Activated naive CD4-positive, alpha-beta T cell treated with anti-CD3 and anti-CD28 coated beads, Interleukin-2, amount 50 U/mL, for 16 hours (primary cell): ENCODE measurements around the gene AATK.

Source experiments
- DNase-seq: peaks from one replicate; pipeline ENCODE4 v3.0.0-alpha.2; 2020

Gene AATK

GRCh38 chr17:81125573-81126081, 40.4 kb downstream of the AATK start:
- DNase-seq = no peak

DNA sequence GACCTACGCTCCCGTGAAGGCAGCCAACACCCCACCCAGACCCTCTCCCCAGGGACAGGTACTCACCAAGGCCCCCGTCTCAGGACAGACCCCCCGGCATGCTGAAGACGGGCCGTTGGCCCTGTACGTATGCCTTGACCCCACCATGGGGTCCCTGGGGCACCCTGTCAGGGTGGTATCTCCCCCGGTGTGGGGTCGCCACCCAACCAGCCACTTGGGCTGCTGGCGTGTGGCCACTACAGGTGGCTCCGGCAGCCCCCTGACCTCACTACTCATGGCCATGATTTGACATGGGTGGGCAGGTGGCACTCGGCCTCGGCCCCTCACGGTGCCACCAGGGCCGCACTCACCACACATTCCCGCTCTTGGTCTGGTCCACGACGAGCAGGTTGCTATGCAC, 41.6 kb downstream of the AATK start:
- DNase-seq = no peak

GRCh38 chr17:81123052-81124048, 42.7 kb downstream of the AATK start:
- DNase-seq = no peak

GRCh38 chr17:81121841-81122733, 43.9 kb downstream of the AATK start:
- DNase-seq = no peak

GRCh38 chr17:81120695-81121621, 45.1 kb downstream of the AATK start:
- no peak for DNase-seq

DNA sequence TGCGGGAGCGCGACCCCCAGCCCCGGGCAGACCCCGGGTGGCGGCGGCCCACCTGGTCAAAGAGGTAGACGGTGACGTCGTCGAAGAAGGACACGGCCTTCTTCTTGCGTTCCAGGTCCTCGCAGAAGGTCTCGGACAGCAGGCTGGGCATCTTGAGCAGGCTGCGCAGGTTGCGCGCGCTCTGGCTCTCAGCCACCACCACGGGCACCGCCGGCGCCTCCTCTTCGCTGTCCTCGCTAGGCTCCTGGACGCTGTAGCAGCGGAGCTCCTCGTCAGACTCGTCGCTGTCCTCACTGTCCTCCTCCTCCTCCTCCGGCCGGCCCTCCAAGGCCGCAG, 45.9 kb downstream of the AATK start:
- no peak for DNase-seq

- peak; percentile 83 for DNase-seq
These were observed 46.5 kb downstream of the AATK start for GRCh38 chr17:81119223-81120148.

DNA sequence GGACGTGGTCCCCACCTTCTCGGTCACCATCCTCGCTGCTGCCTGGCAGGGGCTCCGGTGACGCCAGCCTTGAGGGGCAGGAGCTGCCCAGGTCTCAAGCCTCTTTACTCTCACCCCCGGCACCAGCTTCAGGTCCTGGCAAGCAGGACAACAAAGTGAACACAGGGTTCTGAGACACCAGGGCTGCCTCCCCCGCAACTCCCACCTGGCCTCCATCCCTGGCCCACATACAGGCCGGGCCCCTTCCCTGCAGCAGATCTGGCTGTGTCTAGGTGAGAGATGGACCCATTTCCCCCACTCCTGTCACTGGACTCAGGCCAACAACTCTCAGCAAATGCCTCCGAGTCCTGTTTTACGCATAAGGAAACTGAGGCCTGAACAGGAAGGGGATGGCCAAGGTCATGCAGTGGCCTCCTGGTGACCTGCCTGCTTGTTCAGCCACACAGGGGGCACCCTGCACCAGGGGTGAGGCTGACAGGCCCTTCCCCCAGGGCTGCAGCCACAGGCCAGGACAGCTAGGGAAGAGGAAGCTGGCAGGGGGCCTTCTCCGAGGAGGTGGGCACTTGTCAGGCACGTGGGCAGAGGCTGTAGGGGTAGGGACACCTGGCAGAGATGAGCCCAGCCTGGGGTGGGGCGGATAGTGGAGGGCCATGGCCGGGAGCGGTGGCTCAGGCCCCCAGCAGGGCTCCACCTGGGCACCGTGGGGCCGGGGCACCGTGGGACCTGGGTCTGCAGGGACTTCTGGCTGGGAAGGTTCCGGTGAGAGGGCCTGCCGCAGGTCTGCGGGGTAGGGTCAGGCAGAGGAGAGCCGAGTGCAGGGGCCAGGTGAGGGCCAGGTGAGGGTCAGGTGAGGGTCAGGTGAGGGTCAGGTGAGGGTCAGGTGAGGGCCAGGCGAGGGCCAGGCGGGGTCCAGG, 47.5 kb downstream of the AATK start:
- DNase-seq = no peak

DNA sequence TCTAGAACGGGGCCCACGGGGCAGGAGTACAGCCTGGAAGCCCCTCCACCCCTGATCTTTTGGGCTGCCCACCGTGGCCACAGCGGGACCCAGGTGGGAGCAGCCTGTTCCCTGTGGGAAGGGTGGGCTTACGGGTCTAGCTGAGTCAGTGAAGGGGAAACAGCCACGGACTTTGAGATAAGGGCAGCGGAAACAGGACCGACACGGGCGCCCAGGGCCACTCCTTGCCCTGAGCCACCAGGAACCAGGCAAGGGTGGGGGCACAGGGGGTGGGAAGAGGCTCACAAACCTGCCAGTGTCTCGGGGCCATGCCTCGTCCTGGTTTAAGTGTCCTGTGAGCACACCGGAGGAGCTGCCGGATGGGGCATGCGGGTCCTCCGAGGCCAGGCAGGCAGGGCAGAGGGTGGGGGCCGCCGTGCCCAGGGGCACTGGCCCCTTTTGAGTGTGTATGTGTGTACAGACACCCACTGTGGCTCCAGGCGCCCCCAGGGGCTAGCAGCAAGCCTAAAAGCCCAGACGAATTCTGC, 48.3 kb downstream of the AATK start:
- DNase-seq = no peak

GRCh38 chr17:81116704-81117103, 49.3 kb downstream of the AATK start:
- no peak for DNase-seq

- DNase-seq = no peak
These were observed 50.1 kb downstream of the AATK start for GRCh38 chr17:81115749-81116464.

DNA sequence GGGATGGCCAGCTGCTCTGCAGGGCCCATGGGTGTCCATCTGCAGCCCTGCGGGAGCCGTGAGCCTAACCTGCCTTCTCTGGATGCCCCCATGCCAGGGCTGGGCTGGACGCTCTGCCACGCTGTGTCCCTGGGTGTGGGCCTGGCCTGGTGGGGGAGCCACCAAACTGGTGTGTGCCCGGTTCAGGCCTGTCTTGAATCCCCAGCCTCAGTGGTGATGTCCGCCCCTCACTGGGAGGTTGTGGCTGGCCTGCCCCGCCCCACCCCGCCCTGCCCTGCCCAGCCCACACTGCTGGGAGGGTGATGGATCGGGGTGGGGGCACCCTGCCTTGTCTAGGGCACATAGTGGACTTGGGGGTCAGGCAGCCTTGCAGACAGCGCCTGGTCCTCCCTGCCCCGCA, 50.8 kb downstream of the AATK start:
- DNase-seq = no peak

DNA sequence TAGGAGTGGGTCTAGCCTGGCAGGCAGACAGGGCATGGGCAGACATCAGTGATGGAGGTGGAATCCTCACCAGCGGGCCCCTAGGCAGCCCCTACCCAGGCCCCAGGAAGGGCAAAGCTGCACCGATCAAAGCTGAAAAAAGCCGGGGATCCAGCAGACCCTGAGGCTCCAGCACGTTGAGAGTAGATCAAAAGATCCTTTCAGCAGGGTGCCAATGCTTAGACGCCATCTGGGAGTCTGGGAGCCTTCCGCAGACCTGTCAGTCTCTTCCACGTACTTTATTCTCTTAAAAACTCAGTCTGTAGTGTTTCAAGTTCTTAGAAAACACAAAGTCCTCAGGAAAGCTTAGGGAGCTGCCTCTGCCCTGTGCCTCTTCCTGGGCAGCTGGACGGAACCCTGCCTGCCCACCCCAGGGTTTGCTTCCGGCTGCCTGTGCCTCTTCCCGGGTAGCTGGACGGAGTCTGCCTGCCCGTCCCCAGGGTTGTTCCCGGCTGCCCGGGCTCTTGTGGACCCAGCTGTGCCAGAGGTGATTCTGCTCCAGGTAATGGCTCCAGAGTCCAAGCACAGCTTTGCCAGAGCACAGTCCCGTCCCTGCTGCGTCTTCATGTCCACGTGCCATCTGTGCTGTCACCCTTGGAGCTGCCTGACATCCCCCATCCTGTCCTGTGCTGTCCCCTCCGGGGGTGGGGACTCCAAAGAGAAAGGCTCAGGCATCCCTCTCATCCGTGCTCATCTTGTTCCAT, 51.5 kb downstream of the AATK start:
- DNase-seq = no peak

DNA sequence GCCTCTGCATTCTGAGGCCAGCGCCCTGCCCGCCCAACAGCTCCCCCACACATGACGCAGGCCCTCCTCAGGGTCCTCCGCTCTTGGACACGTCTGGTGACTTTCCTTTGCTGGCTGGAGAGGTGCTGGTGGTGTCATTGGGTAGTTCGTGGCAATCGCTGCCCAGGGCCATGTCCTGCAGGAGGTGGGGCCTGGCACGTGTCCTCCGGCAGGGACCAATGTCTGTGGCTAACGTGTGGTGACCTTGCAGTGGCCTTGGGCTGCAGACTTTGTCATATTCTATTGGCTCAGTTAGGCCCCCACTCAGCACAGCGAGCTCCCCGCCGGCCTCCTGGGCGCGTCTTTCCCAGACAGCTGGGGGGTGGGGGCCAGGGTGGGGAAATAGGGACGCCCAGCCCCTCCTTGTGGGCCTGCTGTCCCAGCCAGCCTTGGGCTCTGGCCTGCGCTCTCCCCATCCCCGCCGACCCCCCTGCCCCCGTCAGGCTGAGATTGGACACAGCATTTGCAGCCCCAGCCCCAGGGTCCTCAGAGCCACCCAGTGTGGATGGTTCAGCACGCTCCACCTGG, 52.8 kb downstream of the AATK start:
- no peak for DNase-seq

DNA sequence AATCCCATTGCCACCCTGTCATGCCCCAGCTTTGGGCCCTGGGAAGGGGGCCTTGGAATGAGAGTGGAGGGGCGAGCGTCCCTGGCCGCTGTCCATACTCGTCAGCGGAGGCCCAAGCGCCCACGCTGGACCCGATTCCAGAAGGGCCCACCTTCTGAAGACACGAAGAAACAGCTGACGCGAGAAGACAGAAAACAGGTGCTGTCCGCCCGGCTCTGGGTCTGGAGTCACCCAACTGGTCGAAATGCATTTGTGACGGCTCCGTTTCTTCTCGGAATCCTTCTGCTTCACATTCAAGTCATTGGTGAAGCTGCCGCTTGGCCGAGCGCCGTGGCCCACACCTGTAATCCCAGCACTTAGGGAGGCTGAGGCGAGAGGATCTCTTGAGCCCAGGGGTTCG, 53.6 kb downstream of the AATK start:
- no peak for DNase-seq

DNA sequence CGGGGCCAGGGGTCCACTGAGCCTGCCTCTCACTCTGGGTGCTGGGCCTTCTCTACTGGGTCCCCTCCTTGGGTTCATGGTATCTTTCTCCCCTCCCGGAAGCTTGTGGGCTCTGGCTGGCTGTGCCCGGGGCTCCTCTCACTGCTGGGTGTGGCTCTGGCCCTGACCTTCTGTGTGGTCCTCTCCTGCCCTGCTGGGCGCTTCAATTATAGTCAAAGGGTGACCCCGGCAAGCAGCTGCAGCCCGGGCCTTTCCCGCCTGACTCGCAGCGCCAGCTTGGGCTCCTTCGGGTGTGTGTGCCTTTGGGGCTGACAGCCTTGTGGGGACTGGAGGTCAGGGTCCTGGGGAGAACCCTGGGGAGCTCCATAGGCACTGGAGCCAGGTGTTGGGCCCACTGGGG, 55.0 kb downstream of the AATK start:
- DNase-seq = no peak

- no peak for DNase-seq
These were observed 55.5 kb downstream of the AATK start for GRCh38 chr17:81110488-81111040.

- DNase-seq = no peak
These were observed 56.1 kb downstream of the AATK start for GRCh38 chr17:81109957-81110356.
